Activated B cell treated with CpG ODN at 0.5 μM for 24 hours (primary cell): ENCODE measurements around the gene REEP6. TPM values are rescaled to one million over a fixed set of nuclear protein-coding genes. Genes with fewer than 3 reads are reported as not detected.

Experiments used
- ATAC-seq: fragments of 200-7000 bp; cut with Tn5 transposase; one replicate; pipeline ENCODE4 v1.10.0; 2021; ENCODE audit warnings: low read depth, mild to moderate bottlenecking, moderate library complexity
- CTCF ChIA-PET: fragments of 350-600 bp; sonication (Branson Sonifier 250); formaldehyde crosslinking; loops from one replicate; lab custom pipeline; 2021; ENCODE audit warnings: antibody characterized with exemption; lab: Charles Lee
- POLR2A ChIA-PET: fragments of 350-600 bp; sonication (Branson Sonifier 250); formaldehyde crosslinking; loops from one replicate; lab custom pipeline; 2021; ENCODE audit warnings: antibody characterized with exemption; lab: Charles Lee
- DNase-seq: peaks from one replicate; pipeline ENCODE4 v3.0.0; 2022
- H3K27ac Mint-ChIP-seq: one replicate; pipeline ENCODE4 v1.8.0; 2020; ENCODE audit warnings: mixed read lengths
- H3K27me3 Mint-ChIP-seq: one replicate; pipeline ENCODE4 v1.8.0; 2021; ENCODE audit warnings: mixed read lengths
- H3K36me3 Mint-ChIP-seq: one replicate; pipeline ENCODE4 v1.8.0; 2021; ENCODE audit warnings: low read depth, mixed read lengths
- H3K4me1 Mint-ChIP-seq: one replicate; pipeline ENCODE4 v1.8.0; 2021; ENCODE audit warnings: mixed read lengths
- H3K4me3 Mint-ChIP-seq: one replicate; pipeline ENCODE4 v1.8.0; 2020; ENCODE audit warnings: mild to moderate bottlenecking, mixed read lengths
- H3K9me3 Mint-ChIP-seq: one replicate; pipeline ENCODE4 v1.8.0; 2020; ENCODE audit warnings: mixed read lengths
- CTCF ChIP-seq: fragments of 200-600 bp; IDR thresholded peaks from one replicate; pipeline ENCODE4 v1.8.0; 2022; ENCODE audit warnings: antibody characterized with exemption, mild to moderate bottlenecking
- intact Hi-C: fragments of 100-400 bp; cut with micrococcal nuclease; formaldehyde crosslinking; loops from one replicate; pipeline ENCODE4 v1.15.1; 2024
- total RNA-seq: library from RNA; stranded (reverse); gene quantifications from 2 replicates; pipeline ENCODE4 v1.2.3, GENCODE V29; 2022

REEP6 gene
- total RNA-seq, 1 donor from 2014 or later, result 1.1 TPM

DNA sequence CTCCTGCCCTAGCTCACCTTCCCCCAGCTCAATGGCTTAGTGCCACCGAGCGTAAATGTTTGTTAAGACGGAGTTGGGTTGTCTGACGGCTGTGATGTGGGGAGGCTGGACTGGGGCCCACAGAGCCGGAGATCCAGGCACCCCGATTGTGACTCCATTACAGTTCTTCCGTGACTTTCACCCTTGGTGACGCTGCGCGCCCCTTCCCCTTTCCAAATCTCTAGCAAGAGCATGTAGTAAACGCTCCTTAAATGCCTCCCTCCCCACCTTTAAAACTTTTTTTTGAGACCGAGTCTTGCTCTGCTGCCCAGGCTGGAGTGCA is 829 bp downstream of the REEP6 start:
- peak overlapping the region; percentile 66 for H3K4me3 Mint-ChIP-seq
- peaks cover 12% of the 10 kb centered on the region for H3K4me1 Mint-ChIP-seq
- intact Hi-C loops, result no loop called here
- H3K36me3 Mint-ChIP-seq, result no peaks in the 10 kb centered on the region
- no peak for ATAC-seq
- no peak overlapping the region for H3K27ac Mint-ChIP-seq
- H3K27me3 Mint-ChIP-seq, result peaks cover 5% of the 10 kb centered on the region
- no peaks in the 10 kb centered on the region for H3K9me3 Mint-ChIP-seq
- no peak for TF ChIP-seq CTCF
- no peak for DNase-seq
- POLR2A ChIA-PET, result interaction anchor here (1.9 kb wide), 1 partner anchor 18 kb away, joined by 5 read pairs; no protein-coding TSS in a partner anchor
- CTCF ChIA-PET, result no interaction called here

DNA sequence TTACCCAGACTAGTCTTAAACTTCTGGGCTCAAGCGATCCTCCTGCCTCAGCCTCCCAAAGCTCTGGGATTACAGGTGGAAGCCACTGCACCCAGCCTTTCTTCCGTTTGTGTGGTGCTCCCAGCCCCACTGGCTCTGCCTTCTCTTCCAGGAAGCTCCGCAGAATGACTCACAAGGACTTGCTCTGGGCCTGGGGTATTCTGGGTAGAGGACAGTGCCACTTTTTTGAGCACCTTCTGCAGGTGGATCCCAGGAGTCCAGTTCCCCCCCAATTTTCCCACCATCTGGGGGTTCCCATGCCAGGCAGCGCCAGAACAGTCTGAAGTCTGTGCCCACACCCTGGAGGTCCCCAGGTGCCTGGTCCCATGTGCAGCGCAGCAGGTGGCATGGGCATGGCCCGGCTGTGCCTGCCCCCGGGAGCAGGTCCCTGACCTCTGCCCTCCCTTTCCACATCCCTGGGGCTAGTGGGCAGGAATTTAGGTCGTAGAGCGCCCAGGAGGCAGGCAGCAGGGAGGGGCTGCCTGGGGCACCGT is 1.6 kb downstream of the REEP6 start:
- Mint-ChIP-seq H3K36me3 (no peaks in the 10 kb centered on the region), H3K27me3 (peaks cover 5% of the 10 kb centered on the region), H3K4me3 (no peak overlapping the region), H3K9me3 (no peaks in the 10 kb centered on the region), H3K27ac (no peak overlapping the region), H3K4me1 (peaks cover 12% of the 10 kb centered on the region)
- no peak for TF ChIP-seq CTCF
- ATAC-seq (no peak), DNase-seq (no peak)
- intact Hi-C loops, result no loop called here
- CTCF ChIA-PET, result no interaction called here
- POLR2A ChIA-PET, result no interaction called here

DNA sequence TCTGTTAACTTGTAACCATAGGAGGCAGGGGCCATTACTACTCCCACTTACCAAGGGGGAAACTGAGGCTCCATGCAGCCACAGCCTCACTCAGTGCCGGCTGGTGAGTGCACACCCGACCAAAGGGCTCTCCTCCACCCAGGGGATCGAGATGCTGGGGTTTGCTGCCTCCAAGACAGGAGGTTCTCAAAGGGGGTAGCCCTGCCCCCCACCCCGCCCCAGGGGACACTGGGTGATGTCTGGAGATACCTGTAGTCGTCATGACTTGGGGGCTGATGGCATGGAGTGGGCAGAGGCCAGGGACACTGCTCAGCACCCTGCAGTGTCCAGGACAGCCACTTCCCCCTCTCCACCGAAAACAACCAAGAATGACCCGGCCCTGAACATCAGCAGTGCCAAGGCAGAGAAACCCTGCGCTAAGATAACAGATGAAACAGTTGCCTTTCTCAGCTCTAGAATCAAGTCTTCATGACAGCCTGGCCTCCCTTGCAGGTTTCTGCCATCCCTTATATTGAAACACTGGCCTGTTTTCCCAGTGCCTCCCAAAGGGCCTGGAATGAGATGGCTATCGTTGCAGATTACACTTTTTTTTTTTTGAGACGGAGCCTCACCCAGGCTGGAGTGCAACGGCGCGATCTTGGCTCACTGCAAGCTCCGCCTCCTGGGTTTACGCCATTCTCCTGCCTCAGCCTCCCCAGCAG is 3.3 kb downstream of the REEP6 start:
- H3K27me3 Mint-ChIP-seq, result peaks cover 7% of the 10 kb centered on the region
- ATAC-seq (no peak), DNase-seq (no peak)
- intact Hi-C loops, result no loop called here
- no peaks in the 10 kb centered on the region for H3K9me3 Mint-ChIP-seq
- TF ChIP-seq CTCF, result no peak
- peaks cover 12% of the 10 kb centered on the region for H3K4me1 Mint-ChIP-seq
- POLR2A ChIA-PET, result interaction anchor here (0.7 kb wide), 1 partner anchor 640 kb away, joined by 3 read pairs; no protein-coding TSS in a partner anchor
- CTCF ChIA-PET, result no interaction called here
- no peak overlapping the region for H3K4me3 Mint-ChIP-seq
- H3K36me3 Mint-ChIP-seq, result no peaks in the 10 kb centered on the region
- no peak overlapping the region for H3K27ac Mint-ChIP-seq

GRCh38 chr19:1495051-1495798 is 4.2 kb downstream of the REEP6 start:
- no peak overlapping the region for H3K4me3 Mint-ChIP-seq
- intact Hi-C loops, result no loop called here

More at GRCh38 chr19:1495051-1495798, 4.2 kb downstream of the REEP6 start:
- H3K9me3 Mint-ChIP-seq, result no peaks in the 10 kb centered on the region
- no peak for TF ChIP-seq CTCF
- no peak for ATAC-seq
- POLR2A ChIA-PET, result interaction anchor here (0.7 kb wide), 1 partner anchor 641 kb away, joined by 3 read pairs; no protein-coding TSS in a partner anchor
- peaks cover 7% of the 10 kb centered on the region for H3K27me3 Mint-ChIP-seq
- H3K27ac Mint-ChIP-seq, result no peak overlapping the region
- H3K36me3 Mint-ChIP-seq, result no peaks in the 10 kb centered on the region
- no peak for DNase-seq
- peaks cover 8% of the 10 kb centered on the region for H3K4me1 Mint-ChIP-seq
- CTCF ChIA-PET, result no interaction called here
